ENCODE results near the gene MRNIP.
A peak's percentile ranks its signal among the peaks of the same experiment; 100 is the strongest.

Gene MRNIP

GRCh38 chr5:179854356-179854755 is 4.3 kb downstream of the MRNIP start:
- no peak overlapping the region for H4K91ac ChIP-seq (ENCODE audit: low read depth, low read length)
- no peak overlapping the region for H3K23ac ChIP-seq (ENCODE audit: low read length)
- no peak overlapping the region for H3K18ac ChIP-seq (ENCODE audit: low read length)
- H3K4ac ChIP-seq (ENCODE audit: low read depth, low read length), result no peak overlapping the region
- no peak overlapping the region for H3K4me3 ChIP-seq (ENCODE audit: low read depth, low read length)
- H2AFZ ChIP-seq (ENCODE audit: insufficient read depth, low read length, poor library complexity), result no peak overlapping the region
- no peak overlapping the region for H2BK12ac ChIP-seq (ENCODE audit: low read length)
- no peak overlapping the region for H2BK5ac ChIP-seq (ENCODE audit: low read depth, low read length, poor library complexity)
- no peak overlapping the region for H3K27ac ChIP-seq (ENCODE audit: low read depth, low read length)
- no peak overlapping the region for H3K14ac ChIP-seq (ENCODE audit: low read length)
- H2BK120ac ChIP-seq (ENCODE audit: insufficient read depth, low read length, poor library complexity), result no peak overlapping the region
- H3K4me2 ChIP-seq (ENCODE audit: low read length), result no peak overlapping the region
- H3K9me3 ChIP-seq (ENCODE audit: insufficient read depth, low read depth, low read length), result no peaks in the 10 kb centered on the region
- H4K12ac ChIP-seq (ENCODE audit: low read depth, low read length), result no peak overlapping the region
- no peaks in the 10 kb centered on the region for H3K27me3 ChIP-seq (ENCODE audit: insufficient read depth, low read length)
- H3K4me1 ChIP-seq (ENCODE audit: control insufficient read depth in 1 of 2, insufficient read depth in 2 of 2, low read length in 2 of 2), result no peaks in the 10 kb centered on the region
- no peak overlapping the region for H4K8ac ChIP-seq (ENCODE audit: low read depth, low read length)
- H3K79me1 ChIP-seq (ENCODE audit: low read length), result peaks cover 4% of the 10 kb centered on the region
- no peak for DNase-seq
- WGBS (ENCODE audit: extremely low coverage, insufficient coverage, insufficient read length), result 100% methylated on average over 2 of the region's 8 CpGs
- peaks cover 4% of the 10 kb centered on the region for H3K79me2 ChIP-seq (ENCODE audit: control insufficient read depth, insufficient read depth, low read length, poor library complexity)
- no peak overlapping the region for H2AK5ac ChIP-seq (ENCODE audit: low read length)
- H3K9ac ChIP-seq (ENCODE audit: low read length), result no peak overlapping the region
- peaks cover 22 to 27% of the 10 kb centered on the region in 2 experiments for H3K36me3 ChIP-seq (ENCODE audit: control insufficient read depth in 1 of 2, insufficient read depth in 2 of 2, low read length in 2 of 2)

- WGBS (ENCODE audit: extremely low coverage, insufficient coverage, insufficient read length), result no CpG with 5 or more reads among the region's 8 CpGs
- no peak overlapping the region for H3K4me2 ChIP-seq (ENCODE audit: low read length)
- no peak overlapping the region for H4K91ac ChIP-seq (ENCODE audit: low read depth, low read length)
Measured at GRCh38 chr5:179852993-179853547, 5.5 kb downstream of the MRNIP start.

DNA sequence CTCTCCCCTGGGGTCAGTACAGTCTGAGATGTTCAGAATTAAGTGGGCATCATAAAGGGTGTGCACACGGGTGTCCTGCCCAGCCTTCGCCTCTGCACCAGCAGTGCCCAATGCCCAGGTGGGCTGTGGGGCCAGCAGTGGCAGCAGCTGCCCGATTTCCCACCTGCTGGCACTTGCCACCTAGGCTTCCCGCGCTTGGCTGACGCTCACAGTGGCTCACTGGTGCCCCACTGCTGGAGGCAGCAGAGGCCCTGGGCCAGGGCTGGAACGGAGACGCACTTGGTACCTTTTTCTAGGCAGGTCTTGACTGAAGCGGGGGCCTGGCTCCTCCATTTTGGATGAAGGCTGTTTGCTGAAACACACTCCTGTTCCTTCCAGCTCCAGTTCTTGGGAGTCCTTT is 17.0 kb downstream of the MRNIP start:
- Histone ChIP-seq H3K27me3 (ENCODE audit: insufficient read depth, low read length) (no peaks in the 10 kb centered on the region), H4K12ac (ENCODE audit: low read depth, low read length) (no peak overlapping the region), H3K4me2 (ENCODE audit: low read length) (no peak overlapping the region), H3K14ac (ENCODE audit: low read length) (no peak overlapping the region), H2BK120ac (ENCODE audit: insufficient read depth, low read length, poor library complexity) (no peak overlapping the region), H4K8ac (ENCODE audit: low read depth, low read length) (no peak overlapping the region), H3K9me3 (ENCODE audit: insufficient read depth, low read depth, low read length) (peaks cover 2% of the 10 kb centered on the region), H2AFZ (ENCODE audit: insufficient read depth, low read length, poor library complexity) (no peak overlapping the region), H3K27ac (ENCODE audit: low read depth, low read length) (no peak overlapping the region), H3K4me1 (ENCODE audit: control insufficient read depth in 1 of 2, insufficient read depth in 2 of 2, low read length in 2 of 2) (no peaks in the 10 kb centered on the region), H3K18ac (ENCODE audit: low read length) (no peak overlapping the region), H3K23ac (ENCODE audit: low read length) (no peak overlapping the region), H2BK5ac (ENCODE audit: low read depth, low read length, poor library complexity) (no peak overlapping the region), H3K36me3 (ENCODE audit: control insufficient read depth in 1 of 2, insufficient read depth in 2 of 2, low read length in 2 of 2) (peaks cover 42 to 44% of the 10 kb centered on the region in 2 experiments), H2AK5ac (ENCODE audit: low read length) (no peak overlapping the region), H3K9ac (ENCODE audit: low read length) (no peak overlapping the region), H3K79me2 (ENCODE audit: control insufficient read depth, insufficient read depth, low read length, poor library complexity) (no peaks in the 10 kb centered on the region), H4K91ac (ENCODE audit: low read depth, low read length) (no peak overlapping the region), H3K79me1 (ENCODE audit: low read length) (no peaks in the 10 kb centered on the region), H3K4ac (ENCODE audit: low read depth, low read length) (no peak overlapping the region), H3K4me3 (ENCODE audit: low read depth, low read length) (no peak overlapping the region), H2BK12ac (ENCODE audit: low read length) (no peak overlapping the region)
- no peak for DNase-seq
- WGBS (ENCODE audit: extremely low coverage, insufficient coverage, insufficient read length), result no CpG with 5 or more reads among the region's 9 CpGs

More at GRCh38 chr5:179852993-179853547, 5.5 kb downstream of the MRNIP start:
- Histone ChIP-seq H3K27ac (ENCODE audit: low read depth, low read length) (no peak overlapping the region), H2BK120ac (ENCODE audit: insufficient read depth, low read length, poor library complexity) (no peak overlapping the region), H3K9me3 (ENCODE audit: insufficient read depth, low read depth, low read length) (no peaks in the 10 kb centered on the region), H2AFZ (ENCODE audit: insufficient read depth, low read length, poor library complexity) (no peak overlapping the region), H3K9ac (ENCODE audit: low read length) (no peak overlapping the region), H3K18ac (ENCODE audit: low read length) (no peak overlapping the region), H3K4ac (ENCODE audit: low read depth, low read length) (no peak overlapping the region), H2BK5ac (ENCODE audit: low read depth, low read length, poor library complexity) (no peak overlapping the region), H3K36me3 (ENCODE audit: control insufficient read depth in 1 of 2, insufficient read depth in 2 of 2, low read length in 2 of 2) (peaks cover 25 to 29% of the 10 kb centered on the region in 2 experiments), H3K4me3 (ENCODE audit: low read depth, low read length) (no peak overlapping the region), H4K8ac (ENCODE audit: low read depth, low read length) (no peak overlapping the region), H3K14ac (ENCODE audit: low read length) (no peak overlapping the region), H3K27me3 (ENCODE audit: insufficient read depth, low read length) (no peaks in the 10 kb centered on the region), H3K23ac (ENCODE audit: low read length) (no peak overlapping the region), H3K79me2 (ENCODE audit: control insufficient read depth, insufficient read depth, low read length, poor library complexity) (no peaks in the 10 kb centered on the region), H2AK5ac (ENCODE audit: low read length) (no peak overlapping the region), H3K79me1 (ENCODE audit: low read length) (no peaks in the 10 kb centered on the region), H3K4me1 (ENCODE audit: control insufficient read depth in 1 of 2, insufficient read depth in 2 of 2, low read length in 2 of 2) (no peaks in the 10 kb centered on the region), H2BK12ac (ENCODE audit: low read length) (no peak overlapping the region), H4K12ac (ENCODE audit: low read depth, low read length) (no peak overlapping the region)
- no peak for DNase-seq

DNA sequence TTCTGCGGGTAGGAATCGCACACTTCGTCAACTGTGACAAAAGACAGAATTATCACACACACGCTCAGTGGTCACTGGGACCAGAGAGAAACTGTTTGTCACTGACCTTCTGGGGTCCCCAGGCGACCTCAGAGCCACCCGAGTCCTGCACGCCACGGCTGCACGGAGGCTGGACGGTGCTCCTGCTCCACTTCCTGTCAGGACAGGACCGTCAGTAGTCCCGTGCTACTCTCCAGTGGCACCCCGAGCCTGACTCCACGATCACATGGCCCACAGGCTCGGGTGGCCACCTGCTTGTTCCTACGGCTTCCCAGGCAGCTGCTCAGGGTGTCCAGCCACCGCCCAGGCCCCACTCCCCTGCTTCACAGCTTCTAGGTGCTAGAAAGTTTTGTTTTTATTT is 17.9 kb downstream of the MRNIP start:
- no peaks in the 10 kb centered on the region for H3K27me3 ChIP-seq (ENCODE audit: insufficient read depth, low read length)
- no CpG with 5 or more reads among the region's 17 CpGs for WGBS (ENCODE audit: extremely low coverage, insufficient coverage, insufficient read length)
- DNase-seq, result peak in 1 of 2 donors; percentile 24

More for the DNA sequence above, 17.9 kb downstream of the MRNIP start:
- Histone ChIP-seq H3K79me1 (ENCODE audit: low read length) (no peaks in the 10 kb centered on the region), H2BK5ac (ENCODE audit: low read depth, low read length, poor library complexity) (no peak overlapping the region), H4K12ac (ENCODE audit: low read depth, low read length) (no peak overlapping the region), H4K8ac (ENCODE audit: low read depth, low read length) (no peak overlapping the region), H3K4ac (ENCODE audit: low read depth, low read length) (no peak overlapping the region), H3K14ac (ENCODE audit: low read length) (no peak overlapping the region), H3K9ac (ENCODE audit: low read length) (no peak overlapping the region), H2AFZ (ENCODE audit: insufficient read depth, low read length, poor library complexity) (no peak overlapping the region), H3K18ac (ENCODE audit: low read length) (no peak overlapping the region), H3K27ac (ENCODE audit: low read depth, low read length) (no peak overlapping the region), H3K9me3 (ENCODE audit: insufficient read depth, low read depth, low read length) (peaks cover 1% of the 10 kb centered on the region), H3K4me3 (ENCODE audit: low read depth, low read length) (no peak overlapping the region), H2BK120ac (ENCODE audit: insufficient read depth, low read length, poor library complexity) (no peak overlapping the region), H3K79me2 (ENCODE audit: control insufficient read depth, insufficient read depth, low read length, poor library complexity) (no peaks in the 10 kb centered on the region), H3K36me3 (ENCODE audit: control insufficient read depth in 1 of 2, insufficient read depth in 2 of 2, low read length in 2 of 2) (peaks cover 46 to 49% of the 10 kb centered on the region in 2 experiments), H2AK5ac (ENCODE audit: low read length) (no peak overlapping the region), H3K4me2 (ENCODE audit: low read length) (no peak overlapping the region), H2BK12ac (ENCODE audit: low read length) (no peak overlapping the region), H4K91ac (ENCODE audit: low read depth, low read length) (no peak overlapping the region), H3K4me1 (ENCODE audit: control insufficient read depth in 1 of 2, insufficient read depth in 2 of 2, low read length in 2 of 2) (no peaks in the 10 kb centered on the region), H3K23ac (ENCODE audit: low read length) (no peak overlapping the region)

Measured in trophoblast cell (in vitro differentiated cells and primary cell).